Rectal smooth muscle tissue (tissue), 1 donor: ENCODE results near the gene PRRG3.

Source experiments
- H3K27ac ChIP-seq: one replicate; pipeline ENCODE4 v1.7.0; 2013; ENCODE audit warnings: low read depth, low read length, inconsistent platforms
- H3K27me3 ChIP-seq: one replicate; pipeline ENCODE4 v1.7.0; 2013; ENCODE audit warnings: low read length; ENCODE audit not compliant: control insufficient read depth, insufficient read depth
- H3K36me3 ChIP-seq: one replicate; pipeline ENCODE4 v1.7.0; 2013; ENCODE audit warnings: low read length; ENCODE audit not compliant: control insufficient read depth, insufficient read depth
- H3K4me1 ChIP-seq: one replicate; pipeline ENCODE4 v1.7.0; 2013; ENCODE audit warnings: low read length; ENCODE audit not compliant: control insufficient read depth, insufficient read depth
- H3K4me3 ChIP-seq: one replicate; pipeline ENCODE4 v1.7.0; 2013; ENCODE audit warnings: low read length
- H3K9ac ChIP-seq: one replicate; pipeline ENCODE4 v1.7.0; 2013; ENCODE audit warnings: low read length

The PRRG3 gene

GRCh38 chrX:151735219-151735618 is 40.0 kb downstream of the PRRG3 start:
- H3K27ac ChIP-seq, result no peak overlapping the region
- no peaks in the 10 kb centered on the region for H3K27me3 ChIP-seq
- H3K4me1 ChIP-seq, result no peaks in the 10 kb centered on the region
- no peak overlapping the region for H3K4me3 ChIP-seq
- no peak overlapping the region for H3K9ac ChIP-seq
- no peaks in the 10 kb centered on the region for H3K36me3 ChIP-seq

GRCh38 chrX:151736685-151737084 is 41.4 kb downstream of the PRRG3 start:
- H3K27me3 ChIP-seq, result no peaks in the 10 kb centered on the region
- H3K4me3 ChIP-seq, result no peak overlapping the region
- H3K36me3 ChIP-seq, result no peaks in the 10 kb centered on the region
- no peak overlapping the region for H3K9ac ChIP-seq
- H3K27ac ChIP-seq, result no peak overlapping the region
- H3K4me1 ChIP-seq, result no peaks in the 10 kb centered on the region

- Histone ChIP-seq H3K4me3 (no peak overlapping the region), H3K36me3 (no peaks in the 10 kb centered on the region), H3K27me3 (no peaks in the 10 kb centered on the region), H3K27ac (no peak overlapping the region), H3K4me1 (no peaks in the 10 kb centered on the region), H3K9ac (no peak overlapping the region)
These were observed 42.2 kb downstream of the PRRG3 start for GRCh38 chrX:151737494-151737893.

- no peak overlapping the region for H3K27ac ChIP-seq
- no peaks in the 10 kb centered on the region for H3K4me1 ChIP-seq
- no peaks in the 10 kb centered on the region for H3K27me3 ChIP-seq
- H3K4me3 ChIP-seq, result no peak overlapping the region
- H3K9ac ChIP-seq, result no peak overlapping the region
- no peaks in the 10 kb centered on the region for H3K36me3 ChIP-seq
These were observed 43.5 kb downstream of the PRRG3 start for GRCh38 chrX:151738751-151739150.

GRCh38 chrX:151741606-151742005 is 46.3 kb downstream of the PRRG3 start:
- H3K4me1 ChIP-seq, result no peaks in the 10 kb centered on the region
- no peaks in the 10 kb centered on the region for H3K36me3 ChIP-seq
- H3K4me3 ChIP-seq, result no peak overlapping the region
- H3K27me3 ChIP-seq, result no peaks in the 10 kb centered on the region
- no peak overlapping the region for H3K27ac ChIP-seq
- H3K9ac ChIP-seq, result no peak overlapping the region

- Histone ChIP-seq H3K27me3 (no peaks in the 10 kb centered on the region), H3K4me1 (no peaks in the 10 kb centered on the region), H3K27ac (no peak overlapping the region), H3K36me3 (no peaks in the 10 kb centered on the region), H3K4me3 (no peak overlapping the region), H3K9ac (no peak overlapping the region)
These were observed 47.1 kb downstream of the PRRG3 start for GRCh38 chrX:151742311-151742710.

- Histone ChIP-seq H3K36me3 (no peaks in the 10 kb centered on the region), H3K4me1 (no peaks in the 10 kb centered on the region), H3K4me3 (no peak overlapping the region), H3K9ac (no peak overlapping the region), H3K27me3 (no peaks in the 10 kb centered on the region), H3K27ac (no peak overlapping the region)
These were observed 48.6 kb downstream of the PRRG3 start for GRCh38 chrX:151743651-151744470.

- no peak overlapping the region for H3K9ac ChIP-seq
- no peaks in the 10 kb centered on the region for H3K27me3 ChIP-seq
- H3K27ac ChIP-seq, result no peak overlapping the region
- H3K36me3 ChIP-seq, result no peaks in the 10 kb centered on the region
- H3K4me3 ChIP-seq, result no peak overlapping the region
- H3K4me1 ChIP-seq, result no peaks in the 10 kb centered on the region
These were observed 50.4 kb downstream of the PRRG3 start for GRCh38 chrX:151745651-151746050.

- Histone ChIP-seq H3K9ac (no peak overlapping the region), H3K27me3 (no peaks in the 10 kb centered on the region), H3K36me3 (no peaks in the 10 kb centered on the region), H3K27ac (no peak overlapping the region), H3K4me3 (no peak overlapping the region), H3K4me1 (no peaks in the 10 kb centered on the region)
These were observed 51.2 kb downstream of the PRRG3 start for GRCh38 chrX:151746502-151746901.

GRCh38 chrX:151750511-151750910 is 55.3 kb downstream of the PRRG3 start:
- Histone ChIP-seq H3K27ac (no peak overlapping the region), H3K4me1 (no peaks in the 10 kb centered on the region), H3K36me3 (no peaks in the 10 kb centered on the region), H3K27me3 (peaks cover 7% of the 10 kb centered on the region), H3K4me3 (no peak overlapping the region), H3K9ac (no peak overlapping the region)

GRCh38 chrX:151752847-151753246 is 57.6 kb downstream of the PRRG3 start:
- no peak overlapping the region for H3K27ac ChIP-seq
- H3K4me1 ChIP-seq, result no peaks in the 10 kb centered on the region
- no peaks in the 10 kb centered on the region for H3K36me3 ChIP-seq
- no peak overlapping the region for H3K4me3 ChIP-seq
- no peak overlapping the region for H3K9ac ChIP-seq
- peaks cover 9% of the 10 kb centered on the region for H3K27me3 ChIP-seq

- Histone ChIP-seq H3K4me3 (no peak overlapping the region), H3K4me1 (no peaks in the 10 kb centered on the region), H3K27ac (no peak overlapping the region), H3K9ac (no peak overlapping the region), H3K36me3 (no peaks in the 10 kb centered on the region), H3K27me3 (peaks cover 9% of the 10 kb centered on the region)
These were observed 58.2 kb downstream of the PRRG3 start for GRCh38 chrX:151753313-151754046.

- Histone ChIP-seq H3K4me1 (no peaks in the 10 kb centered on the region), H3K4me3 (no peak overlapping the region), H3K36me3 (no peaks in the 10 kb centered on the region), H3K27ac (no peak overlapping the region), H3K27me3 (peaks cover 9% of the 10 kb centered on the region), H3K9ac (no peak overlapping the region)
These were observed 58.8 kb downstream of the PRRG3 start for GRCh38 chrX:151754047-151754429.
